Endodermal cell (in vitro differentiated cells): ENCODE measurements around the gene ARHGAP25. TPM values are rescaled to one million over a fixed set of nuclear protein-coding genes. Genes with fewer than 3 reads are reported as not detected.

ENCODE experiments used
- DNase-seq: peaks from one replicate; pipeline ENCODE4 v3.0.0-alpha.2; 2017
- H3K27ac ChIP-seq: 2 replicates; pipeline ENCODE4 v1.5.1; 2013; ENCODE audit warnings: mild to moderate bottlenecking, low read depth, low read length, moderate library complexity
- H3K27me3 ChIP-seq: 2 replicates; pipeline ENCODE4 v1.6.1; 2013; ENCODE audit warnings: mild to moderate bottlenecking, low read length, moderate library complexity; ENCODE audit not compliant: insufficient read depth, control insufficient read depth, poor library complexity, severe bottlenecking
- H3K36me3 ChIP-seq: 2 replicates; pipeline ENCODE4 v1.7.0; 2013; ENCODE audit warnings: mild to moderate bottlenecking, low read length, moderate library complexity; ENCODE audit not compliant: control insufficient read depth, insufficient read depth
- H3K4me1 ChIP-seq: one replicate; pipeline ENCODE4 v1.7.0; 2013; ENCODE audit warnings: low read length; ENCODE audit not compliant: control insufficient read depth, insufficient read depth
- H3K4me3 ChIP-seq: 2 replicates; pipeline ENCODE4 v1.5.1; 2013; ENCODE audit warnings: mild to moderate bottlenecking, low read length, moderate library complexity
- H3K9ac ChIP-seq: 2 replicates; pipeline ENCODE4 v1.6.1; 2013; ENCODE audit warnings: mild to moderate bottlenecking, low read length, moderate library complexity; ENCODE audit not compliant: poor library complexity, severe bottlenecking; ENCODE audit errors: extremely low read depth
- H3K9me3 ChIP-seq: 2 replicates; pipeline ENCODE4 v1.6.1; 2013; ENCODE audit warnings: mild to moderate bottlenecking, low read length, moderate library complexity; ENCODE audit not compliant: control insufficient read depth
- H3K27ac Mint-ChIP-seq: 2 replicates; pipeline ENCODE4 v1.8.0; 2020; ENCODE audit warnings: mixed read lengths
- H3K27me3 Mint-ChIP-seq: 2 replicates; pipeline ENCODE4 v1.8.0; 2021; ENCODE audit warnings: mild to moderate bottlenecking, mixed read lengths; ENCODE audit not compliant: insufficient read depth
- H3K36me3 Mint-ChIP-seq: 2 replicates; pipeline ENCODE4 v1.8.0; 2020; ENCODE audit warnings: low read depth, mixed read lengths
- H3K4me1 Mint-ChIP-seq: 2 replicates; pipeline ENCODE4 v1.8.0; 2020; ENCODE audit warnings: mixed read lengths
- H3K4me3 Mint-ChIP-seq: 2 replicates; pipeline ENCODE4 v1.8.0; 2020; ENCODE audit warnings: mild to moderate bottlenecking, moderate library complexity, mixed read lengths
- H3K9me3 Mint-ChIP-seq: 2 replicates; pipeline ENCODE4 v1.8.0; 2020; ENCODE audit warnings: mild to moderate bottlenecking, mixed read lengths
- CTCF ChIP-seq: fragments of 200-600 bp; sonication (generic); conservative IDR thresholded peaks from 2 replicates; pipeline ENCODE4 v1.5.0; 2021; ENCODE audit warnings: antibody characterized with exemption, mild to moderate bottlenecking
- WGBS, 2 experiments: methylation state at CpG; one replicate each; pipeline versions ENCODE4 v1.1.5 to v1.1.7; 2013; ENCODE audit warnings: missing lambda C conversion rate in 2 of 2, mixed read lengths in 1 of 2; ENCODE audit not compliant: insufficient coverage in 1 of 2, insufficient read length in 1 of 2; 5-methylcytosine and 5-hydroxymethylcytosine counted together
- total RNA-seq, 2 donors: library from RNA; stranded (reverse); fragmentation: NEBNext Ultra II Directional in 1 of 2; extraction: Animal tissue kit (Norgen Biotek cat#: 25700) in 1 of 2; gene quantifications; 2 replicates in 1 of 2; 3 replicates in 1 of 2; pipeline ENCODE4 v1.2.1, GENCODE V29; 2021

Gene ARHGAP25
- total RNA-seq, 2 donors from 2014 or later: 0.82 to 2.6 TPM

GRCh38 chr2:68716604-68717304 lies 17.9 kb upstream of the ARHGAP25 start:
- no peaks in the 10 kb centered on the region for H3K27me3 Mint-ChIP-seq
- H3K27me3 ChIP-seq: no peaks in the 10 kb centered on the region
- H3K9me3 Mint-ChIP-seq: no peaks in the 10 kb centered on the region
- H3K9me3 ChIP-seq: no peaks in the 10 kb centered on the region
- no peak overlapping the region for H3K4me3 Mint-ChIP-seq
- no peaks in the 10 kb centered on the region for H3K4me1 ChIP-seq
- no peak overlapping the region for H3K27ac Mint-ChIP-seq
- H3K4me3 ChIP-seq: no peak overlapping the region
- WGBS, 2 experiments: 90 to 93% methylated on average over 5 to 7 of the region's 8 CpGs
- H3K36me3 ChIP-seq: no peaks in the 10 kb centered on the region
- no peak for DNase-seq
- TF ChIP-seq CTCF: no peak
- H3K9ac ChIP-seq: no peak overlapping the region
- H3K27ac ChIP-seq: no peak overlapping the region
- no peaks in the 10 kb centered on the region for H3K36me3 Mint-ChIP-seq
- H3K4me1 Mint-ChIP-seq: peaks cover 13% of the 10 kb centered on the region

GRCh38 chr2:68717305-68717661 lies 17.3 kb upstream of the ARHGAP25 start:
- Mint-ChIP-seq H3K4me1 (peaks cover 17% of the 10 kb centered on the region), H3K36me3 (no peaks in the 10 kb centered on the region)

GRCh38 chr2:68719912-68720311 lies 14.7 kb upstream of the ARHGAP25 start:
- no peak for TF ChIP-seq CTCF
- peaks cover 17% of the 10 kb centered on the region for H3K4me1 Mint-ChIP-seq
- no peak overlapping the region for H3K4me3 Mint-ChIP-seq
- no peak overlapping the region for H3K9ac ChIP-seq
- H3K27ac Mint-ChIP-seq: no peak overlapping the region
- H3K36me3 Mint-ChIP-seq: no peaks in the 10 kb centered on the region
- H3K27me3 Mint-ChIP-seq: no peaks in the 10 kb centered on the region
- DNase-seq: no peak
- H3K27ac ChIP-seq: no peak overlapping the region
- no peaks in the 10 kb centered on the region for H3K27me3 ChIP-seq
- 96 to 100% methylated on average over 4 of the region's 4 CpGs for WGBS, 2 experiments
- no peaks in the 10 kb centered on the region for H3K4me1 ChIP-seq
- H3K9me3 Mint-ChIP-seq: no peaks in the 10 kb centered on the region
- H3K4me3 ChIP-seq: no peak overlapping the region
- H3K36me3 ChIP-seq: no peaks in the 10 kb centered on the region
- no peaks in the 10 kb centered on the region for H3K9me3 ChIP-seq

More at GRCh38 chr2:68717305-68717661, 17.3 kb upstream of the ARHGAP25 start:
- Histone ChIP-seq H3K36me3 (no peaks in the 10 kb centered on the region), H3K4me3 (no peak overlapping the region), H3K9ac (no peak overlapping the region), H3K27ac (no peak overlapping the region), H3K27me3 (no peaks in the 10 kb centered on the region), H3K4me1 (no peaks in the 10 kb centered on the region), H3K9me3 (no peaks in the 10 kb centered on the region)
- H3K27ac Mint-ChIP-seq: no peak overlapping the region
- H3K9me3 Mint-ChIP-seq: no peaks in the 10 kb centered on the region
- no peak for TF ChIP-seq CTCF
- DNase-seq: no peak
- WGBS, 2 experiments: 93% methylated on average over 3 of the region's 3 CpGs; no CpG with 5 or more reads in 1 of the 2 experiments
- H3K27me3 Mint-ChIP-seq: no peaks in the 10 kb centered on the region
- H3K4me3 Mint-ChIP-seq: no peak overlapping the region
